Left kidney (tissue), 2 donors: Measurements from ENCODE around the gene GDPD4. TPM values are rescaled to one million over a fixed set of nuclear protein-coding genes. Genes with fewer than 3 reads are reported as not detected.

Source experiments
- DNase-seq: peaks from one replicate; pipeline ENCODE4 v3.0.0-alpha.2; 2013
- polyA plus RNA-seq: library from polyadenylated mRNA; unstranded; fragments of 120-200 nt; gene quantifications from one replicate; pipeline ENCODE4 v1.2.1, GENCODE V29; 2013; ENCODE audit not compliant: insufficient read length

The GDPD4 gene
- polyA plus RNA-seq, 1 donor = 0.17 TPM

GRCh38 chr11:77294040-77294439 is 7.4 kb downstream of the GDPD4 start:
- DNase-seq = no peak

DNA sequence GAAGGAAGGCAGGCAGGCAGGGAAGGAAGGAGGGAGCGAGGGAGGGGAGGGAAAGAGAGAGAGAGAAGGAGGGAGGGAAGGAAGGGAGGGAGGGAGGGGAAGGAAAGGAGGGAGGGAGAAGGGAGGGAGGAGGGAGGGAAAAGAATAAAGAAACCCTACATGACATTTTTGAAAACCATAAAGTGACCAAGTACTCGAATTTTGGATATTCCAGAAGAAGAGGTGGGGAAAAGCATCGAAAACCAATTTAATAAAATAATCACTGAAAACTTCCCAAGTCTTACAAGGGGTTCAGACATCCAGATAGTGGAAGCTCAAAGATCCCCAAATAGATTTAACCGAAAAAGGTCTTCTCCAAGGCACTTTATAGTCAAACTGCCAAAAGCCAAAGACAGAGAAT is 11.7 kb downstream of the GDPD4 start:
- DNase-seq = no peak

- no peak for DNase-seq
These were observed 13.7 kb downstream of the GDPD4 start for GRCh38 chr11:77287615-77288273.

DNA sequence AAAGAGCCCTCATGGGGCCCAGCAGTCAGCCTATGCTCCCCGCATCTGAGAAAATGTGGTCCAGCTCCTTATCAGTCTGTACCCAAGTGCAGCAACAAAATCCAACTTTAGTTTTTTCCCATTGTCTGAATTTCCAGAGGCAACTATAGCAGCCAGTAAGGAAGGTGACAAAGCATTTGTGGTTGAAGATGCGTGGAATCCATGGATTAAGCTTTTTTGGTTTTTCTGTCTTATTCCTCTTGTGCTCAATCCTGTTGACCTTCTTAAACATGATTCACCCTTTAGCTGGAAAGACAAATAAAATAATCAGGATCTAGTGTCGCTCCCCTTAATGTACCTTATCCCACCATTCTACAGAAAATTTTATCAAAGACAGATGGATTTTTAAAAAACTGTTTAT is 14.3 kb downstream of the GDPD4 start:
- DNase-seq = no peak

DNA sequence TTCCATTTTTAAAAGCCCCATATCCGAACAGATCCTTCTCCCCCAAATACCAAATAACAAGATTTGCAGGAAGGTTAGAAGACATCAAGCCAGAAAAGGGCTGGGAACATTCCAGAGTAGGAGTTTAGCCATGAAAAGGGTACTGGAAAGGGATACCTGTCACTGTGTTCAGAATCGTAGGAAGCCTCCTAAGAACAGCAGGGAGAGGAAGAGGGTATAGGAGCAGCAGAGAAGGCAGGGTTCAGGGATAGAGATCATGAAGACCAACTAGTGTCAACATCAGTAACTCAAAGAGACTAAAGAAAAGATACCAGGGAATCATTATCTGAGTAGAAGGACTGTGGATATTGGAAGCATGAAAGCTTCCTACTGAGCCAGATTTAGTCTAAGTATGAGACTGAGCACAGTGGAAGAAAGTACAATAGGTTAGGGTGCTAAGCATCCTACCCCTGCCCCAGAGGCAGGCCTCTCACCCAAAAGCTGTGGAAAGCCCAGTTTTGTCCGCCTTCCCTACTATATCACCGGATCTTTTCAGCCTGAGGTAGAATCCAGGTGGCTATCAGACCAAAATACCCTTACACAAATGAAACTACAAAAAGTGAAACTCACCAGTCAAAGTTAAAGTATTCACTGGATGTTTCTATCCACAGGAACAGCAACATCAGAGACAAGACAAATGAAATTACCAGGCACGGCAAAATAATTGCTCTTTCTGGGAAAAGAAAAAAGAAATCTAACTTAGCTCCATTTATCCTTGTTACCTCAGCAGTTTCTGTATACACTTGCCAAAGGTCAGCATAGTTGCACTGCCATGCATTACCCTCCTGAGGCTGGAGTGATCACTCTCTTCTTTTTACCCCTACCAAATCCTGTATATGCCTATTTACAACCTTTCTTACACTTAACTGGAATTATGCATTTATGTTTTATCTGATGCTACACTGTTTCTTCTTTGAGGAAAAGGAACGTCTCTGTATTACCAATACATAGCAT is 16.7 kb downstream of the GDPD4 start:
- DNase-seq = no peak

DNA sequence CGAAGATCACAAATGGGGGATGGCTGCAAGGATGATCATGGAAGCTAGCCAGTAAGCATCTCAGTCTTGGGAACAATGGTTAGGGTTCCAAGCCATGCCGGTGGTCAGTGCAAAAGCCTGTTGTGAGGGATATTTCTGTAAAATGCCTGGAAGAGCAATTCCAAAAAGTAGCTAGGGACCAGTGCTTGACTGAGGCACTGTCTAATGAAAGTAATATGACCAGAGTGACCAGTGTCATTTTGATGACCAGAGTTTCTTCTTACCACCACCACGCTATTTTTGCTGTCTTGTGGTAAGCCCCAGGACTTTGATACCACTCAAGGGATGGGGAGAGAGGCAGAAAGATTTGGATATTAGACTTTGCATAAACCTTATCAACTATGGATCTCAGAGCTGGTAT is 18.4 kb downstream of the GDPD4 start:
- DNase-seq = no peak

GRCh38 chr11:77278595-77279506 is 22.6 kb downstream of the GDPD4 start:
- no peak for DNase-seq

DNA sequence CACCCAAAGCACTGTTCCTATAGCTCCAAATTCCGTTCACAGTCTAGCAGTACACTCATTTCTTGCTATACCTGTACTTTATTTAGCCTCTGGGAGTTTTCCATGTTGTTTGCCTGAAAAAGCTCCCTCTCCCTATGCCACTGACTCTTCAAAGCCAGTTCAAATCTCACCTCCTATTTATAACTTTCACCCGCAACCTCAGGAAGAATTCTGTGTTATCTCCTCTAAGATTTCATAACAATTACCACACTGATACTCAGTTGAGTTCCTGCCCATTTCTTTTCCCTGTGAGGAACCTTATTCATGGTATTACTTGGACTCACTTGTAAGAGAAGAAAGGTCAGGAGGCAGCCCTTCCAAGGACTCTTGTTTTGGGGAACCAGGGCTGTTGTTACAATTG is 25.2 kb downstream of the GDPD4 start:
- DNase-seq = no peak

GRCh38 chr11:77270921-77271320 is 30.6 kb downstream of the GDPD4 start:
- no peak for DNase-seq

- no peak for DNase-seq
These were observed 31.9 kb downstream of the GDPD4 start for GRCh38 chr11:77269484-77270123.

- DNase-seq = no peak
These were observed 33.5 kb downstream of the GDPD4 start for GRCh38 chr11:77267962-77268361.

DNA sequence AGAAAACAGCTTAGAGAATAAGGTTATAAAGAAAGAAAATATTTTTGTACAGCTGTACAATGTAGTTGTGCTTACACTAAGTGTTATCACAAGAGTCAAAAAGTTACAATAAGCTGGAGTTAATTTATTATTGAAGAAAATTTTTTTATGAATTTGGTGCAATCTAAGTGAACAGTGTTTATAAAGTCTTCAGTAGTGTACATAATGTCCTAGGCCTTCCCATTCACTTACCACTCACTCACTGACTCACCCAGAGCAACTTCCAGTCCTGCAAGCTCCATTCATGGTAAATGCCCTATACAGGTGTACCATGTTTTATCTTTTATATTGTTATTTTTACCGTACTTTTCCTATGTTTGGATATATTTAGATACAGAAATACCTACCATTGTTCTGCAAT is 34.7 kb downstream of the GDPD4 start:
- DNase-seq = no peak

GRCh38 chr11:77262803-77263202 is 38.7 kb downstream of the GDPD4 start:
- DNase-seq = no peak

DNA sequence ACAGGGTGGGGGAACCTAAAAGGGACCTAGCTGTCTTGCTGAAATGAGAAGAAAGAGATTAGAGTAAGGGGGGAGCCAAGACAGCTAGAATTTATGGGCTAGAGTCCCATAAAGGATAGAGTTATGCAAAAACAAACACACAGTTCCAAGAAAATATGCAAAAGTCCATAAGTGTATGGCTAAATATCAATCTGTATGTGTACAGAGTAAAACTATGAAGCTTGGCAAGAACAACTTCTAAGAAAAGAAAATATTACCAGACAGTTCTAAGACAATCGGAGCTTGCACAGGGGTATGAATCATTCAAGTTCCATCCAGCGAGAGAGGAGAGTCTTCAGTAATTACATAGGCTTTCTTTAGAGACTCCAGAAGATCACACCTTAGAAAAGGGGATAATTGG is 41.8 kb downstream of the GDPD4 start:
- no peak for DNase-seq

DNA sequence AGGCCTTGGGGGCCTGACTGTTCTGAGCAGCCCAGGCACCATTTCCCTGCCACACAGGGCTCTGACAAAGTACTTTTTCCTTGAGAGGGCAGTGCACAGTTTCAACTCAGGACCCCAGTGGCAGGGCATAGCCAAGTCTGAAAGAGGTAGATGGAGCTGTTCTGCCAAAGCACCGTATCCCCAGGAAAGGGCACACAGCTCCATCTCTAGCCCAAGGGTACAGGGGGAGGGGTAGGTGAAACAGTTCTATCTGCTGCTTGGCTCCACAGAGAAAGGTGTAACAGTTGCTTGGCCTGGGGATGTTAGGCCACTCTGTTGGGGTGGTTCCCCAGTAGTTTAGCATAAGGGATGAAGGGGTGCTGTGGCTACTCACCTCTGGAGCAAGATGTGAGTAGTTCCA is 47.8 kb downstream of the GDPD4 start:
- DNase-seq = no peak

GRCh38 chr11:77252555-77253270 is 48.8 kb downstream of the GDPD4 start:
- no peak for DNase-seq

- DNase-seq = no peak
These were observed 50.4 kb downstream of the GDPD4 start for GRCh38 chr11:77250881-77251640.

- no peak for DNase-seq
These were observed 52.1 kb downstream of the GDPD4 start for GRCh38 chr11:77249427-77249826.

GRCh38 chr11:77244277-77245027 is 57.0 kb downstream of the GDPD4 start:
- DNase-seq = no peak

DNA sequence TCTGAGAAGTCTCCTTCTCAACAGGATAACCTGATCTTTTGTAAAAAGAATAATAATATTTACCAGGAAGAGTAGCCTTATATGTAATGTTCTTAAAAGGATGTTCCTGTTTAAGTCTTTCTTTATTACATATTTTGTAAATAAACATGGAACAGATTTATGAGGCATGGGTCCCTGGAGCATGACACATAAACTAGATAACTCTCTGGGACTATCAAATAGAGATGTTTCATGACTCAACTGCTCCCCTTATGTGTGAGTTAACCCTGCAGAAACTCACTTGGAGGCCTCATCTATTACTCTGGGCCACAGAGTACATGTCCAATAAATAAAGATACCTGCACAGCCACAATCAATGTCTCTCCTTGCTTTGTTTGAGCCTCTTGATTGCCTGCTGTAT is 64.6 kb downstream of the GDPD4 start:
- no peak for DNase-seq
